Measurements from ENCODE around the gene IRX3.

IRX3 gene

GRCh38 chr16:54326266-54326662 lies 39.7 kb upstream of the IRX3 start:
- no peak overlapping the region for H3K4me3 ChIP-seq (ENCODE audit: low read depth, low read length)
- TF ChIP-seq POLR2A (IDR thresholded peaks at IDR 0.05; ENCODE audit: extremely low read depth, insufficient read length): no peak
- TF ChIP-seq MAX (IDR thresholded peaks at IDR 0.05; ENCODE audit: low read depth, low read length): no peak
- no peak for TF ChIP-seq CTCF (IDR thresholded peaks at IDR 0.05; ENCODE audit: low read depth, low read length)
- TF ChIP-seq MYC (IDR thresholded peaks at IDR 0.05; ENCODE audit: low read depth, low read length): no peak

GRCh38 chr16:54325616-54326265 lies 39.2 kb upstream of the IRX3 start:
- peak; percentile 43 for DNase-seq (ENCODE audit: low read depth)
- TF ChIP-seq MYC (IDR thresholded peaks at IDR 0.05; ENCODE audit: low read depth, low read length): no peak
- no peak for TF ChIP-seq CTCF (IDR thresholded peaks at IDR 0.05; ENCODE audit: low read depth, low read length)
- TF ChIP-seq POLR2A (IDR thresholded peaks at IDR 0.05; ENCODE audit: extremely low read depth, insufficient read length): no peak
- no peak overlapping the region for H3K4me3 ChIP-seq (ENCODE audit: low read depth, low read length)

More at GRCh38 chr16:54326266-54326662, 39.7 kb upstream of the IRX3 start:
- DNase-seq (ENCODE audit: low read depth): no peak

- H3K4me3 ChIP-seq (ENCODE audit: low read depth, low read length): no peak overlapping the region
- TF ChIP-seq MAX (IDR thresholded peaks at IDR 0.05; ENCODE audit: low read depth, low read length): no peak
- no peak for TF ChIP-seq CTCF (IDR thresholded peaks at IDR 0.05; ENCODE audit: low read depth, low read length)
- no peak for TF ChIP-seq MYC (IDR thresholded peaks at IDR 0.05; ENCODE audit: low read depth, low read length)
- TF ChIP-seq POLR2A (IDR thresholded peaks at IDR 0.05; ENCODE audit: extremely low read depth, insufficient read length): no peak
- DNase-seq (ENCODE audit: low read depth): no peak
Observed at GRCh38 chr16:54324716-54325115, 38.1 kb upstream of the IRX3 start.

GRCh38 chr16:54320697-54321340 lies 34.2 kb upstream of the IRX3 start:
- no peak overlapping the region for H3K4me3 ChIP-seq (ENCODE audit: low read depth, low read length)
- TF ChIP-seq MAX (IDR thresholded peaks at IDR 0.05; ENCODE audit: low read depth, low read length): no peak
- no peak for TF ChIP-seq MYC (IDR thresholded peaks at IDR 0.05; ENCODE audit: low read depth, low read length)
- TF ChIP-seq CTCF (IDR thresholded peaks at IDR 0.05; ENCODE audit: low read depth, low read length): no peak
- TF ChIP-seq POLR2A (IDR thresholded peaks at IDR 0.05; ENCODE audit: extremely low read depth, insufficient read length): no peak
- DNase-seq (ENCODE audit: low read depth): no peak

GRCh38 chr16:54318941-54319340 lies 32.4 kb upstream of the IRX3 start:
- TF ChIP-seq MYC (IDR thresholded peaks at IDR 0.05; ENCODE audit: low read depth, low read length): no peak
- no peak for TF ChIP-seq POLR2A (IDR thresholded peaks at IDR 0.05; ENCODE audit: extremely low read depth, insufficient read length)
- no peak for TF ChIP-seq MAX (IDR thresholded peaks at IDR 0.05; ENCODE audit: low read depth, low read length)
- no peak for TF ChIP-seq CTCF (IDR thresholded peaks at IDR 0.05; ENCODE audit: low read depth, low read length)
- DNase-seq (ENCODE audit: low read depth): no peak
- H3K4me3 ChIP-seq (ENCODE audit: low read depth, low read length): no peak overlapping the region
